NCI-H446 (cell line): Measurements from ENCODE around the gene ZNF365.
"Not testable (repeated sequence)": the region's sequence is repeated elsewhere in the genome, so short reads cannot be mapped to it uniquely, and the experiment has no call there.

Experiments used
- DNase-seq, 2 experiments: peaks; one replicate each; lab custom pipeline; 2025; lab: John Stamatoyannopoulos, UW

The ZNF365 gene, protein sequence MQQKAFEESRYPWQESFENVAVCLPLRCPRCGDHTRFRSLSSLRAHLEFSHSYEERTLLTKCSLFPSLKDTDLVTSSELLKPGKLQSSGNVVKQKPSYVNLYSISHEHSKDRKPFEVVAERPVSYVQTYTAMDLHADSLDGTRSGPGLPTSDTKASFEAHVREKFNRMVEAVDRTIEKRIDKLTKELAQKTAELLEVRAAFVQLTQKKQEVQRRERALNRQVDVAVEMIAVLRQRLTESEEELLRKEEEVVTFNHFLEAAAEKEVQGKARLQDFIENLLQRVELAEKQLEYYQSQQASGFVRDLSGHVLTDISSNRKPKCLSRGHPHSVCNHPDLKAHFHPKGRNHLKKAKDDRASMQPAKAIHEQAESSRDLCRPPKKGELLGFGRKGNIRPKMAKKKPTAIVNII

DNA sequence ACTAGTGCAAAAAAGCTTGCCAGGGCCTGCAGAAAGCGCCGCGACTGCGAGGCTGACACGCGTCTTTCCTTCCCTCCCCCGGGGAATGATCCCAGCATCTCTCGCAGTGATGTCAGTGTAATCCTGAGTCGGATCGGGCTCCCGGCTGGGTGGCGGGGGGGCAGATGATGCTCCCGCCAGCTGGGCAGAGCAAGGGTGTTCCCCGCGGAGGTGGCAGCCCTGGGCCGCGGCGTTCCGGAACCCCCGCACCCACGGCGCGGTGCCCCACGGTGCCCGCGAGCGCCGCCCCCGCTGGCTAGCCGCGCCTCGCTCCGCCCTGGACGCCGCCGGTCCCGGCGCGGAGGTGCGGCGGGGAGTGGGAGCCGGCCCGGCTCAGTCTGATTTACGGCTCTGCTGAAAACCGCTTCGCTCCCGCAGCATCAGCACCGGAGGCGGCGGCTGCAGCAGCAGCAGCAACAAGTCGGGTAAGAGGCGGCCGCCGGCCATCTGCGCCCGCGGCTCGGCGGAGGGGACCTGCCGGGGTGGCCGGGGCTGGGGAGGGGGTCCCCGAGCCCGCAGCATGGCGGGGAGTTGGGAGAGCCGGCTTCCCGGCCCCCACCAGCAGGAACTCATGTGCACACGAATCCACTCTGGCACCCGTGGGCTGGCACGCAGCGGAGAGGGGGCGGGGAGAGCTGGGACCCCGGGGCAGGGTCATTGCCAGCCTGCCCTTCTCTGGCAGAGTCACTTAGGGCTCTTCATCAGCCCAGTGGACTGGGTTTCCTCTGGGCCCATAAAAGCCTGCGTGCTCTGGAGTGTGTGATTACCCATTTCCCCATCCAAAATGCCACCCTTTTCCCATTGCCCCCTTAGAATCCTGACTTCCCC is at the start of gene ZNF365:
TSS of gene ZNF365 (plus strand) at position 375 of the 867 bp plus-strand sequence. CDS start 1,825 bp downstream, outside the sequence.
- DNase-seq: peak in 1 of 2 experiments; percentile 36

DNA sequence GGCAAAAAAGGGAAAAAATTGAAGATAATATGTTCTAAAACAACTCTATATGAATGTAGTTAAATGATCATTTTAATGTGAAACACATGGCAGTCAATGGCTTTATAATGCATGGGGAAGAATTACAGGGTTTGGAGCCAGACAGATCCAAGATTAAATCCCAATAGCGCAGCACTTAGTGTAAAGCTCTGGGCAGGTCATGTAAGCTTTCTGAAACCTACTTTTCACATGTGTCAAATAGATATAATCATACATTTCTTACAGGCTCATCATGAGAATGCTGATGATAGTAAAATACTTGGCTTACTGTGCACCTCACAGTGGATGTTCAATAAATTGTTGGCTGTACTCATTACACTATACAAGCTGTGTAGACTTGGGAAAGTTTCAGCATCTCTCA is 48.0 kb upstream of the ZNF365 start:
- no peak for DNase-seq

DNA sequence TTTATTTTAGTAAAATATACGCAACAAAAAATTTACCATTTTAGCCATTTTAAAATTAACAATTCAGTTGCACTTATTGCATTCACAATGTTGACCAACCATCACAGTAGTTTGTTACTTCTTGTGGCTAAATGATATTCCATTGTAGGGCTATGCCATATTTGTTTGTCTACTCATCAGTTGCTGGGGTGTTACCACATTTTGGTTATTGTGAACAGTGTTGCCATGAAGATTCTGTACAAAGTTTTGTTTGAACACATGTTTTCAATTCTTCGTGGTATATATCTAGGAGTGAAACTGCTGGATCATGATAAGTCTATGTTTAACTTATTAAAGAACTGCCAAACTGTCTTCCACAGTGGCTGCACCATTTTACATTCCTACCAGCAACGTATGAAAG is 46.3 kb upstream of the ZNF365 start:
- DNase-seq: no peak

DNA sequence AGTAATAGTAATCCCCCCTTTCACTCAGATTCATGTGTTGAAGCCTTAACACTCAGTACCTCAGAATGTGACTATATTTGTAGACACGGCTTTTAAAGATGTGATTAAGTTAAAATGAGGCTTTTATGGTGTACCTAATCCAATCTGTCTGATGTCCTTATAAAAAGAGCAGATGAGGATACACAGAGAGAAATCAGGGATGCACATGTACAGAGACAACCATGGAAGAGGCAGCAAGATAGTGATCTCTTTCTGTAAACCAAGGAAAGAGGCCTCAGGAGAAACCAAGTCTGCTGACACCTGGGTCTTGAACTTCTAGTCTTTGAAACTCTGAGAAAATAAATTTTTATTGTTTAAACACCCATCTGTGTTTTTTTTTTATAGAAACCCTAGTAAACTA is 44.0 kb upstream of the ZNF365 start:
- no peak for DNase-seq

DNA sequence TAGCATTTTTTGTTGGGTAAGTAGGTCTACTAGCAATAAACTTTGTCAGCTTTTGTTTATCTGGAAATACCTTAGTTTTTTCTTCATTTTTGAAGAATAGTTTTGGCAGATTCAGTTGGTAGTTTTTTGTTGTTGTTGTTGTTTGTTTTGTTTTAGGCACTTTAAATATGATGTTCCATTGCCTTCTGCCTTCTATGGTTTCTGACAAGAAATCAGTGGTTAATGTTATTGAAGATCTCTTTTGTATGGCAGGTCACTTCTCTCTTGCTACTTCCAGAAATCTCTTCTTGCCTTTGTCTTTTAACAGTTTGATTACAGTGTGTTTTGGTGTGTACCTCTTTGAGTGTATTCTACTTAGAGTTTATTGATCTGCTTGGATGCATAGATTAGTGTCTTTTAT is 41.8 kb upstream of the ZNF365 start:
- no peak for DNase-seq

DNA sequence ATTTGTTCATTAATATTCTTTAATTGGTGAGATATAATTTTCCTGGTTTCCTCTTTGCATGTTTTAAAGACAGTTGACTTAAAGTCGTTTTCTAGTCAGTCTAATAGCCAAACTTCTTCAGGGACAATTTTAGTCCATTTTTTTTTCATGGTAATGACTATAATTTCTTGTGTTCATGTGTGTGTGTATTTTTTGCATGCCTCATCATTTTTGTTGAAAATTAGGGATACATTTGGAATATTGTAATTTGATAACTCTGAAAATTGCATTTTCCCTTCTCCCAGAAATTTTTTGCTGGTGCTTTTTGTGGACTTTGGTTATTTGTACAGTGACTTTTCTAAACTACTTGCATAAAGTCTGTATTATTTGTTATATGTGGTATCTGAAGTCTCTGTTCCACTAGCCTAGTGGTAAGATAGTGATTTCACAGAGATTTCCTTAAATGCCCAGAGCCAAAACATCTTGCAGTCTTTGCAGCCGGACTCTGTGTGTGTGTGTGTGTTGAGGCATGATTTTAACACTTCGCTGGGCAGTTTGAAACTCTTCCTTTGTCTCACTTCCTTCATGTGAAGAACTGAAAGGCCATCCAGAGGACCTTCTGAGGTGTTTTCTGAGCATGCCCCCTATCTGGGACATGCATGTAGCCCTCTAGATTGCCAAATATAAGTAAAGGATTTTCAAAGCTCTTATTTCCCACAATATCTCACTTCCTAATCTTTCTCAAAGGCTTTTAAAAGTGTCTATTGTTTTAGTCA is 40.9 kb upstream of the ZNF365 start:
- no peak for DNase-seq

DNA sequence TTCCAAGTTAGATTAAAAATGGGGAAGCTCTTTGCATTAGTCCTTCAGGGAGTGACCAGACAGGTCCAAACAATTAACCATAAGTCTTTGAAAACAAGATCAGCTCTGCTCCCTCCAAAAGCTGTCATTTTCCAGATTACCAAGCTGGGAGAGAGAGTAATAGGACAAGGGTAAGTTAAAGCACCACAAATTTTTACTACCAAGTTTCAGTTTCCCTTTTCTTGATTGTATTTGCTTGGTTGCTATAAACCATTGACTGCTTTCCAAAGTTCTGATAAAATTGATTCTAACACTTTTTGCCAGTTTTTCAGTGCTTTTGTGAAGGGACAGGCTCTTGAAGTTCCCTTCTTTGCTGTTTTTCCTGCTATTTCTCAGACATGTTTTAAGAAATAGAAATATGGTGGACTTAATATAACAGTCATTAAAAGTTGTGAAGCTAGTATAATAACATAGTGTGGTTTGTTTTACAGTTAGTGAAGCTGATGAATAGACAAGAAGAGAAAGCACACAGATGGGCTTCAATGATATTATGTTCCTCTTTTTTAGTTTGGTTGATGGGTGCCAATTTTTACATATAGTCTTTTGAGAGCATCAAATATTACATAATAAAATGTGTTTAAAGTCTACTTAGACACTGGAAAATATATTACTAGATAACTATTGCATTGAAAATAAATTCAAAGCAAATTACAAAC is 40.0 kb upstream of the ZNF365 start:
- DNase-seq: no peak

DNA sequence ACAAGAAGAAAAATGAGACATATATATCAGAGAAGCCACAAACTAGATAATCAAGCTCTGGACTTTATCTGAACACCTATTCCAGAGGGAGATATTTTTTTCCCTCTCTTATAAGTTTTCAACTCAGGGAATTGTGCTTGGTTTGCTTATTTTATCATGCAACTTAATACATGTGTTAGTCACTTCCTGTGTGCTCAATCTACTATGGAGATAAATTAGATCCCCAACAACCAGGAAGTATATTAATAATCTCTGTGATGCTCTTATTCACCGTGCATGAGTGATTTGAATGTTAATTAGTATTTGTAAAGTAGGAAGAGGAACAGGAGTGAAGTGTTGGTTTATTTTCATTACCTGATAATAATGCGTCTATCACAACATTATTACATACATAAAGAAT is 38.8 kb upstream of the ZNF365 start:
- no peak for DNase-seq

DNA sequence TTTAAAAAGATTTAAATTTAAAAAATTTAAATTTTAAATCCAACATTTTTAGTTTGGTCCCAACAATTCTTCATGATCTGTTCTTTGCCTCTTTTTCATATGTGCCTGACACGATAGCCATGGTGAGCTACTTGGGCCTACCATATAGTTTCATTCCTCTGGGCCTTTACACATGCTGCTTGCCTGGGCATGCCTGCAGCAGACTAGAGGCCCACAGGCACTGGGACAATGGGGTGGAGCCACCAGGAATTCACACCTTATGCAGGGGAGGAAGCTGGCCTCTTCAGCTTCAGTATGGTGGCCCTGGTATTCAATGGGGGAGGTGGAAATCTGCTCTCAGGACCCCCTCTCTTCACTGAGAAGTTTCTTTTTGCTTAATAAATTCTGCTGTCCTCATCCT is 37.8 kb upstream of the ZNF365 start:
- no peak for DNase-seq

DNA sequence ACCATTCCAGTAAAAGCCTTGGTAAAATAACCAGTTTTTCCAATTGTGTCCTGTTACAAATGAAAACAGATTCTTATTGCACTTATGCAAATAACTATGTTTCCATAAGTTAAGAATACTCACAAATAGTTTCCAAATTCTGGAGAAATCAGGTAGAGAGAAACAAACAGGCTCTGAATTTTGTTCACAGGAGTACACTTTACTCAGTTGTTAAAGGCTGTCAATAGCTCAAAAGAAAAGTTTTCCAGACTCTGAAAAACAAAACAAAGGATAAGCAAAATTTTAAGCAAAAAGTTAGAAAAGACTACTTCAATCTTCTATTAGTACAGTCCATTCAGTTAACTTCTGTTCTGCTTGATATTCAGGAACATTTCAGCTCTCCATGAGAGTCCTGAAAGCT is 32.8 kb upstream of the ZNF365 start:
- no peak for DNase-seq

DNA sequence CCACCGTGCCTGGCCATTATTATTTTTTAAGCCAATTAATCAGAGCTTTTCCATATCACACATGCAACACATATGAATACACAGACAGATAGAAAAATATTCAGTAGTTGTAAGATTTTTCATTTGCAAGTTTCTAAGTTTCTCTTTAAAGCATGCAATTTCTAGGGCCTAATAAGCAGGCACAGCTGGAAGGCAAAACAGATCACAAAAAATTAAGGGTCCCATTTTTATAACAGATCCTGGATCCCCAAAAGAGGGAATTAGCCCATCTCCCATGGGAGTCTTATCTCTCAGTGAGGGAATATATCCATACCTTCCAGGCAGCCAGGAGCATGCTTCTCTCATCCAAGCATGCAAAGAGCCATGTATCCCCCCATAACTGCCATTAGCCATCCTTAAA is 31.2 kb upstream of the ZNF365 start:
- DNase-seq: no peak

DNA sequence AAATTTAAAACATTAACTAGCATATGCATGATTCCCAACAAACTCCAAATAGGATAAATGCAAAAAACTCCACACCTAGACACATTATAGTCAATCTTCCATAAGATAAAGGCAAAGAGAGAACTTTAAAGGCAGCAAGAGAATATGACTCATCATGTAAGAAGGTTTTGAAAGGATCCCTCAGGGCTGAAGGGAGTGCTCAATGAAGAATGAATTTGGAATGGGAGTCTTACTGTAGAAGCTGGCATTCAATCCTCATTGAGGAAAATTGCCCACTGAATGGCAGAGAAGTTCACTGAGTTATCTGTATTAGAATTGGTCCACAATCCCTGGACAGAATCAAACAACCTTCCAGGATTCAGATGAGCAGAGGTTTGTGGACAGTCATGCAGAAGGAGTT is 26.1 kb upstream of the ZNF365 start:
- no peak for DNase-seq

DNA sequence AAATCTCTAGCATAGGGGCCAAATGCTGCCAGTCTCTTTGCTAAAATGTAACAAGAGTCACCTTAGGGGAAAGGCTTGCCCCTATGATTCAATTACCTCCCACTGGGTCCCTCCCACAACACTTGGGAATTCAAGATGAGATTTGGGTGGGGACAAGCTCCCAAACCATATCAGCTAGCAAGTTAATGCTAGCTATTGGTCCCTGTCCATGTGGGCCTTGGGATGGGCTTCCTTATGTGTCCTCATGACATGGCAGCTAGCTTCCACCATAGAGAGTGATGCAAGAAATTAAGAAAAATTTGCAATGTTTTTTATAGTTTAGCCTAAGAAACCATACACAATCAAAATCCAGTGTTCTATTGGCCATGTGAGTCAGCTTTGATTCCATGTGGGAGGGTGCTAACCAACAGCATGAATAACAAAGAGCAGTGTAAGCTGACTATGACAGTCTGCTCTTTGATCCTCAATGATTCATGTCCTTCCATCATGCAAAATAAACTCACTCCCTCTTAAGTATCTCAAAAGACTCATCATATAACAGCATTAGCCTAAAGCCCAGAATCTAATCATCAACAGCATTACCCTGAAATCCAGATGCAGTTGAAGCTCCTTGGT is 21.7 kb upstream of the ZNF365 start:
- no peak for DNase-seq

DNA sequence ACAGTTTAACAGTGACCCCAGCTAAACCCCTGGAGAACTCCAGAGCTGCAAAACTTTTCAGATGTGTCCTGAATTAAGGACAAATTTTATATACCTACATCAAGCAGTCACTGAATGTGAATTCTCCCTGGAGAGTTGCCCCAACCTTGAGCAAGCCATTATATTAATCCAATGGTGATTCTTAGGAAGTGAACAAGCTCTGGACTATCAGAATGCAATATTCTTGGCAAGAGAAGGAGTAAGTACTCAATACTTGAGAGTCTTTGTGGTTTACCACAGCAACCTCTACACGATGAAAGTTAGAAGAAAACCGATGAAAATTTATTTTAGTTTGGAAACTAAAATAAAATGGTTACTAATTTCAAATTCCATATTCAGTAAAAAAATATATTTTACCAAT is 19.3 kb upstream of the ZNF365 start:
- no peak for DNase-seq

DNA sequence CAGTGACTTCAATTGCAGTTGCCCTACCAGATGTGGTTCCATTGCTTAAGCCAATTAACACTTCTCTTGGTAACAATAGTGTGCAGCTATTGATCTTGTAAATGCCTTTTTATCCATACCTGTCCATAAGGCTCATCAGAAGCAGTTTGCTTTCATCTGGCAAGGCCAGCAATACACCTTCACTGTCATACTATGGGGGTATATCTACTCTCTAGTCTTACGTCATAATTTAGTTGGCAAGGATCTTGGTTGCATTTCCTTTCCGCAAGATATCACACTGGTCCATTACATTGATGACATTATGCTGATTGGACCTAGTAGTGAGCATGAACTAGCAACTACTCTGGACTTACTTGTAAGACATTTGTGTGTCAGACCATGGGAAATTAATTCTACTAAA is 17.7 kb upstream of the ZNF365 start:
- no peak for DNase-seq

DNA sequence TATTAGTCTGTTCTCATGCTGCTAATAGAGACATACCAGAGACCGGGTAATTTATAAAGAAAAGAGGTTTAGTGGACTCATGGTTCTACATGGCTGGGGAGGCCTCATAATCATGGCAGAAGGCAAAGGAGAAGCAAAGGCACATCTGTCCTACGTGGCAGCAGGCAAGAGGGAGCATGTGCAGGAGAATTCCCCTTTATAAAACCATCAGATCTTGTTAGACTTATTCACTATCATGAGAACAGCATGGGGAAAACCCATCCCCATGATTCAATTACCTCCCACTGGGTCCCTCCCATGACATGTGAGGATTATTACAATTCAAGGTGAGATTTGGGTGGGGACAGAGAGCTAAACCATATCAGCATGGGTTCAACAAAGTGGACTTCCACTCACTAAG is 16.0 kb upstream of the ZNF365 start:
- not testable (repeated sequence) for DNase-seq

DNA sequence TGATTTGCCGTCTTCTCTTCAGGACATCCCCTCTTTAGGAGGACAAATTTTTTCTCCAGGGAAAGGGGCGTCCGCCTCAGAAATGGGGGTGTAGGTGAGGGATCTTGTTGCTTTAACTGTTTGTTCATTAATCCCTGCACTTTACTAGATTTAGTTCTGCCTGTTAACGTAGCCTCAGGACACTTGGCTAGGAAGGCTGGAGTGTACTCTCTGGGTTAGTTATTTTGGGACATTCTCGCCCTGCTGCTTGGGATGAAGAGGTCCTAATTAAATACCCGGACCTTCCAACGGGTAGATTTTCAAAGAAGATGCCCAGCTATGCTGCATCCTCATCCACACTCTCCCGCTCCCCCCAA is 552 bp upstream of the ZNF365 start:
- DNase-seq: no peak

DNA sequence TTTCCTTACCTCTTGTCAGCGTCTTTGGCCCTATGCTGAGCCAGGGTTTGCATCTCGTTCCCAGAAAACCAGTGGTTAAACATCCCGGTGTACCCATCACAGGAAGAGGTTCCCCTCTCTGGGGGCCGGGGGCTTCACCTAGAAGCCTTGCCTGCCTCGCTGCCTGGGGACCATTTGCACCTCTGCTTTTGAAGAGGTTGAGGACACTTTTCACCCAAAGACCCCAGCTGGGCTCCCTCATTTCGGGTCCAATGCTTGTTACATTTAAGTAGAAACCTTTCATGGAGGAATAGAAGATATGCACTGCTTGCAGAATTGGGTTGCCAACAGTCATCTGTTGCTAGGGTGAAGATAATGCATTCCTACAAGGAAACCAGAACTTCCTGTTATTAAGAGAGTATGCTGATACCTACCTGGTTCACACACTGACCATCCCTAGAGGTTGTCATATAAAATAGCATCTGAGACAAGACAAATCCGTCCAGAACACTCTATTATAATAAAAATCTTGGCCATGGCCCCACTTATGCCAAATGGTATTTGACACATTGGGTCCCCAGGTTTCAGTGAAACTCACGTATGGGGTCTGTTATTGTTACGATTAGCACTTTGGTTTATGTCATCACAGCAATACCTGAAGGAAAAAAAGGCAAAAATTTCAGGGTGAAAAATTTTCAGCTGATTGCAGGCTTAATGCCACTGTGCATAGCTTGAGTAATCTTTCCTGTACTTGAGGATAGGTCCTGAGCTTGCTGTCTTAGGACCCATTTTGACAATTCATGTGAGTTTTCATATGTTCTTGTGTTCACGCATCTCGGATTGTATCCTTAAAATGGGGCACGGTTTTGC is 917 bp downstream of the ZNF365 start:
- no peak for DNase-seq

DNA sequence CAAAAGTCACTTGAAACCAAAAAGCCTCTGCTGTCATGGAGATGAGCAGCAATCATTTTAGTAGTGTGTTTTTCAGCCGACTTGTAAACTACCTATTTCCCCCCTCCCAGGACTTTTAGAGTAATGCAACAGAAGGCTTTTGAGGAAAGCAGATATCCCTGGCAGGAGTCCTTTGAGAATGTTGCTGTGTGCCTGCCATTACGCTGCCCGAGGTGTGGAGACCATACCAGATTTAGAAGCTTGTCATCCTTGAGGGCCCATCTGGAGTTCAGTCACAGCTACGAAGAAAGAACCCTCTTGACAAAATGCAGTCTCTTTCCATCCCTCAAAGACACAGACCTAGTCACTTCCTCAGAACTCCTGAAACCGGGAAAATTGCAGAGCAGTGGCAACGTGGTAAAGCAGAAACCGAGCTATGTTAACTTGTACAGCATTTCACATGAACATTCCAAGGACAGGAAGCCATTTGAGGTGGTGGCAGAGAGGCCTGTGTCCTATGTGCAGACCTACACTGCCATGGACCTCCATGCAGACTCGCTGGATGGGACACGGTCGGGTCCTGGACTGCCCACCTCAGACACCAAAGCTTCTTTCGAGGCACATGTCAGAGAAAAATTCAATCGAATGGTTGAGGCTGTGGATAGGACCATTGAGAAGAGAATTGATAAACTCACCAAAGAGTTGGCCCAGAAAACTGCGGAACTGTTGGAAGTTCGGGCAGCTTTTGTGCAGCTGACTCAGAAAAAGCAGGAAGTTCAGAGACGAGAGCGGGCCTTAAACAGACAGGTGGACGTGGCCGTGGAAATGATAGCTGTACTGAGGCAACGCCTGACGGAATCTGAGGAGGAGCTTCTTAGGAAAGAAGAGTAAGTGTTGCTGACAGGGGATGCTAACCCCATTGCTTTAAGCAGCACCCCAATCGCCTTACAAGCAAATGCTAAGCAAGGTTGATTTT is 2.2 kb downstream of the ZNF365 start:
- no peak for DNase-seq
